Thymus (tissue), 11 donors: Measurements from ENCODE around the gene C19orf73. TPM values are rescaled to one million over a fixed set of nuclear protein-coding genes. Genes with fewer than 3 reads are reported as not detected.

Experiments
- DNase-seq, 9 donors: peaks; one replicate each; pipeline ENCODE4 v3.0.0-alpha.2; 2013; ENCODE audit warnings: low spot score in 9 of 9, low read depth in 6 of 9, missing footprints in 1 of 9
- H3K27ac ChIP-seq, 2 donors: one replicate each; pipeline ENCODE4 v1.5.1; 2013; ENCODE audit warnings: control low read depth in 1 of 2, low read depth in 1 of 2, low read length in 1 of 2, mild to moderate bottlenecking in 1 of 2, moderate library complexity in 1 of 2
- H3K27me3 ChIP-seq, 2 donors: one replicate each; pipeline ENCODE4 v1.5.1; 2013; ENCODE audit warnings: low read length in 1 of 2; ENCODE audit not compliant: control insufficient read depth in 2 of 2, insufficient read depth in 1 of 2
- H3K36me3 ChIP-seq, 2 donors: one replicate each; pipeline ENCODE4 v1.5.1; 2013; ENCODE audit warnings: low read length in 1 of 2, mild to moderate bottlenecking in 1 of 2, moderate library complexity in 1 of 2; ENCODE audit not compliant: control insufficient read depth in 2 of 2, insufficient read depth in 2 of 2
- H3K4me1 ChIP-seq, 2 donors: one replicate each; pipeline ENCODE4 v1.5.1; 2013; ENCODE audit warnings: low read length in 2 of 2; ENCODE audit not compliant: control insufficient read depth in 2 of 2, insufficient read depth in 2 of 2
- H3K4me3 ChIP-seq, 2 donors: one replicate each; pipeline ENCODE4 v1.5.1; 2013; ENCODE audit warnings: low read length in 2 of 2, control low read depth in 1 of 2, mild to moderate bottlenecking in 1 of 2
- H3K9me3 ChIP-seq, 2 donors: one replicate each; pipeline ENCODE4 v1.5.1; 2013; ENCODE audit warnings: low read length in 1 of 2, mild to moderate bottlenecking in 1 of 2; ENCODE audit not compliant: control insufficient read depth in 2 of 2, insufficient read depth in 1 of 2
- WGBS: extraction: QIAGEN DNeasy Blood & Tissue Kit; methylation state at CpG from one replicate; pipeline ENCODE4 v1.1.7; 2013; 5-methylcytosine and 5-hydroxymethylcytosine counted together
- polyA plus RNA-seq: library from polyadenylated mRNA; stranded (reverse); fragments of 200-250 nt; gene quantifications from one replicate; pipeline ENCODE4 v1.2.3, GENCODE V29; 2013
- total RNA-seq: library from RNA; stranded (reverse); fragments of 120-200 nt; gene quantifications from one replicate; pipeline ENCODE4 v1.2.4, GENCODE V29; 2013
- donor health status: healthy.

The C19orf73 gene
- total and polyA plus RNA-seq, 2 donors = 2.7 to 4.0 TPM

DNA sequence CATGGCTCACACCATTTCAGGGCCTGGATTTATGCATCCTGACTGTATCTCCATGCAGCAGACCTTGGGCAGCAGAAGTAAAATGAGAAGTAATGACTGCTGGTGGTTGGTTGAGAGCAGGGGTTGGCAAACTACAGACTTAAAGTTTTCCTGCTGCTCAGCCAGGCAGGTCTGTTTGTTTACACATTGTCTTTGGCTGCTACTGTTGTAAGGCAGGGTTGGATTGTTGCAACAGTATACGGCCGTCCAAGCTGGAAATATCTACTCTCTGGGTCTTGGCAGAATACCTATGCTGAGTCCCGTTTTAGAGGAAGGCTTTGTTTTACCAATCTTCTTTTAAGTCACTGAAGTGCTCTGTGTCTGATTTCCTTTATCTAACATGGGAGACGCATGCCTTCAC lies 20.1 kb downstream of the C19orf73 start:
- DNase-seq = no peak
- H3K4me1 ChIP-seq = peaks cover 0 to 15% of the 10 kb centered on the region in 2 donors
- H3K9me3 ChIP-seq = peaks cover 0 to 3% of the 10 kb centered on the region in 2 donors
- WGBS = 91% methylated on average over 4 of the region's 4 CpGs
- H3K4me3 ChIP-seq = no peak overlapping the region
- H3K36me3 ChIP-seq = peaks cover 85 to 92% of the 10 kb centered on the region in 2 donors
- H3K27ac ChIP-seq = peak overlapping the region in 1 of 2 donors; percentile 15
- H3K27me3 ChIP-seq = no peaks in the 10 kb centered on the region

DNA sequence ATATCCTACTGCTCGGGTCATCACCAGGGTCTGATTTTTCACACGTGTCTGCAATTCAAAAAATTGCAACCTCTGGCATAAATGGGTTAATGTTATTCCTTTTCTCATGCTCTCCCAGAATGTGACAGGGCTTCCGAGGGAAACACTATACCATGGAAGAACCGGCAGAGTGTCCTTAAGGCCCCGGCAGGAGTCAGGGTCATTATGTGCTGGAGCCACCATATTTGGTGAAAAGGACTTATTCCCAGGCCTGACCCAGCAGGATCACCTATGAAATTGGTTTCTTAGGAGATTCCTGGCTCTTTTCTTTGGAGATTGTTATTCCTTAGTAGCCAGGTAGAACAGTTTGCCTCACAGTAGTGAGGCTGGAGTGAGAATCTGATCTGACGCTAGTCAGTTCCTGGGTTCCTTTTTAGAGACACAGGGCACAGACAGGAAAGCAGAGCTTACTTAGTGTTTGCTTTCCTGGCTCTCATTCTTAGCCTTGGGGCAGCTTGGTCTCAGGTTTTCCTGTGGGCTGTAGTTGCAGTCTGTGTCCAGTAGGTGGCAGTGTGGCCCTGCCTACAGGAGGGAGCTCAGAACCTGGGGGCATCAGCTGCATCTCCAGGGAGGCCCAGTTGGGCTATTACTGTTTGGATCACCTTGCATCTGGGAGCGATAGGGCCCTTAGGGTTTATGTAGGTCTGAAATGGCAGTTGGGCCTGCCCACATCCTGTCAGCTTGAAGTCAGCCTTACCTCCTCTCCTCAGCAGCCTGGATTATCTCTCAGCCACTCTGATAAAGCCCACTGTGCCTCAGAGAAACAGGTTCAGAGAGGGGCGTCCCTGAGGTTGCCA lies 21.3 kb downstream of the C19orf73 start:
- H3K36me3 ChIP-seq = peaks cover 82 to 92% of the 10 kb centered on the region in 2 donors
- H3K9me3 ChIP-seq = peaks cover 0 to 3% of the 10 kb centered on the region in 2 donors

DNA sequence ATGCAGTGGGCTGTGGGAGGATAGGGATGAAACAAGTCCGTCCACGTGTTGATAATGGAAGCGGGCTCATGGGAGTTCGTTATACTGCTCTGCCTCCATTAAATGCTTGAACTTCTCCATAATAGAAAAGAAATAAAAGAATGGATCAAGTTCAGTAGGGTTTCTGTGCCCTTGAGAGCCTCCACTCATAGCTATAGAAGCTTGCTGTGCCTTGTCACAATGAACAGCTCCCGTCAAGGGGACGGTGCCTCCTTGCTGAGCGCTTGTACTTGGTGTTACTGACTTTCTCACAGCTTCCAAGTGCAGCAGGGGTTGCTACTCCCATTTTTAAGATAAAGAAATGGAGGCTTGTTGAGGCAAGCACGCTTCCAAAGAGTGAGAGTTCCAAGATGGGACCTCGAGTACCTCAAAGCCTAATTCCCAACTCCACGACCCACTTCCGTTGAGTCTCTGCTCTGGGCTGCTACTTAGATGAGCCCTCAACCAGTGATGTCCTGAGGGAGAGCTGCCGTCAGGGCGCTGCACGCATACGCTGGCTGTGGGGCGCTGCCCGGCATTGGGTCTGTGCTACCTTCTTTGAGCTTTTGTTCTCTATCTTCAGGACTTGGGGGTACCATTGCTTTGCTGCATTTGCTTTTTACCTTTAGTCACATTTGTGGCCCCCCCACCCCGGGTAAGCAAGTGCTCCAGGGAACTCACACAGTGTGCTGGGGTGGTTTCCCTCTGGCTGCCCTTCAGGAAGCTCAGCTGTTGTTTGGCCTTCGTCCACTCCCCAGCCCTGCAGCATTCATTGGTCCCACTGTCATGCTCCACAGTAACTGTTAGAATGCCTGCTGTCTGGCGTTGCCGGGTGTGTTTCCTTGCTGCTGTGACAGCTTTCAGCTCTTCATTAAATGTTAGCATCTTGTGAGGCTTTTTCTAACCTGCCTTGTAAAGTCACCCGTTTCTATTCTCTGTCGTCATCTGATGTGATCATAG lies 24.1 kb downstream of the C19orf73 start:
- H3K9me3 ChIP-seq = peaks cover 0 to 3% of the 10 kb centered on the region in 2 donors
- H3K36me3 ChIP-seq = peaks cover 82 to 92% of the 10 kb centered on the region in 2 donors
- 97% methylated on average over 23 of the region's 23 CpGs for WGBS
- no peak for DNase-seq
- H3K27me3 ChIP-seq = no peaks in the 10 kb centered on the region
- H3K27ac ChIP-seq = no peak overlapping the region
- no peak overlapping the region for H3K4me3 ChIP-seq
- H3K4me1 ChIP-seq = peaks cover 0 to 11% of the 10 kb centered on the region in 2 donors

More for the DNA sequence above, 21.3 kb downstream of the C19orf73 start:
- 69% methylated on average over 8 of the region's 8 CpGs for WGBS
- peak; percentile 41 to 85 (median 68) for DNase-seq
- Histone ChIP-seq H3K27ac (peak overlapping the region in 1 of 2 donors; percentile 43), H3K27me3 (no peaks in the 10 kb centered on the region), H3K4me1 (peaks cover 0 to 11% of the 10 kb centered on the region in 2 donors), H3K4me3 (no peak overlapping the region)

DNA sequence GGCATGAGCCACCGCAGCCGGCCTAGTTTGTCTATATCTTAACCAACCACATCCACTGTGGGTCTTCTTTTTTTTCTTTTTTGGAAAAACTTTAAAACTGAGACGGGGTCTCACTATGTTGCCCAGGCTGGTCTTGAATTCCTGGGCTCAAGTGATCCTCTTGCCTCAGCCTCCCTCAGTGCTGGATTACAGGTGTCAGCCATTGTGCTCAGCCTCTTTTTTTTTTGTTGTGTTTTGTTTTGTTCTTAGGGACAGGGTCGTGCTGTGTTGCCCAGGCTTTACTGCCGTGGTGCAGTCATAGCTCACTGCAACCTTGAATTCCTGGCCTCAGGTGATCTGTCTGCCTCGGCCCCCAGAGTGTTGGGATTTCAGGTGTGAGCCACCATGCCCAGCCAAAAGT lies 26.3 kb downstream of the C19orf73 start:
- Histone ChIP-seq H3K9me3 (no peaks in the 10 kb centered on the region), H3K36me3 (peaks cover 73 to 85% of the 10 kb centered on the region in 2 donors), H3K27ac (no peak overlapping the region), H3K4me3 (no peak overlapping the region), H3K27me3 (no peaks in the 10 kb centered on the region), H3K4me1 (peaks cover 0 to 5% of the 10 kb centered on the region in 2 donors)
- 96% methylated on average over 6 of the region's 6 CpGs for WGBS
- no peak for DNase-seq

DNA sequence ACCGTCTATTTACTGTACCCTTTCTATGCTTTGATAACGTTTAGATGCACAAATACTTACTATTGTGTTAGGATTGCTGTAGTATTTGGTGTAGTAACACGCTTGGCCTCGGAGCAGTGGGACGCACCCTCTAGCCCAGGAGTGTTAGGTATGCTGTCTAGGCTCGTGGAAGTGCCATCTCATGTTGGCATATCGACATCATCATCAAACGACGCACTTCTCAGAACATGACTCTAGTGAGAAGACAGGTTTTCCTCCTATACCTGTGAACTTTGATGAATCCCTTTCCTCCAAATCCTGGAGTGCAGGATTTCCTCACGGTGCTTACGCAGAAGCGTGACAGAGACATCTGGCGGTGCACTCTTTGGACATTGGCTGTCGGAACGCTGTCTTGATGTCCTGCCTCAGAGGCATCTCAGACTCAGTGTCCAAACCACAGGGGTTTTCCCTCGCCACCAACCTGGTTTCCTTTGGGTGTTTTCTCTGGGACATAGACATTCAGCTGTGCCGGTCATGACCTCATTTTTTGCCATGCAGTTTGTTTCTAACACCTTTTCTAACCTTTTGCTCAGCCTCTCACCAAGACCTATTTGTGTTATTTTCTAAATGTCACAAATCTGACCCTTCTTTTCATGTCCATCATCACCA lies 27.4 kb downstream of the C19orf73 start:
- DNase-seq = no peak
- WGBS = 98% methylated on average over 17 of the region's 17 CpGs
- H3K4me1 ChIP-seq = peaks cover 1 to 12% of the 10 kb centered on the region in 2 donors

DNA sequence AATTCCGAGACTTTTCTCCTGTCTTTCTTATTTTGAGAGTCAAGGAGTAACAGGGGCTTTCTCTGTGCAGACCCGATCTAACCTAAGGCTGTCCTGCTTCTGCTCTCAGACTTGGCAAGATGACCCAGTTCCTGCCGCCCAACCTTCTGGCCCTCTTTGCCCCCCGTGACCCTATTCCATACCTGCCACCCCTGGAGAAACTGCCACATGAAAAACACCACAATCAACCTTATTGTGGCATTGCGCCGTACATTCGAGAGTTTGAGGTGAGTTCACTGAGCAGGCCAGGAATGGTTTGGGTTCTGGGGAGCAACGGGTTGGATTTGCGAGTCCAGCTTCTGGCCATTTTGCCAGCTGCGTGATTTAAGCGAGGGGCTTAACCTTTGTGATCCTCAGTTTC lies 32.6 kb downstream of the C19orf73 start:
- H3K27ac ChIP-seq = peak overlapping the region in 1 of 2 donors; percentile 91
- peaks cover 0 to 4% of the 10 kb centered on the region in 2 donors for H3K27me3 ChIP-seq
- H3K4me3 ChIP-seq = peak overlapping the region; percentile 77 to 100
- no peak for DNase-seq
- H3K36me3 ChIP-seq = peaks cover 34 to 43% of the 10 kb centered on the region in 2 donors
- peaks cover 9 to 24% of the 10 kb centered on the region in 2 donors for H3K4me1 ChIP-seq
- WGBS = 71% methylated on average over 11 of the region's 11 CpGs
- H3K9me3 ChIP-seq = no peaks in the 10 kb centered on the region

More for the DNA sequence above, 27.4 kb downstream of the C19orf73 start:
- no peak overlapping the region for H3K4me3 ChIP-seq
- peaks cover 76 to 85% of the 10 kb centered on the region in 2 donors for H3K36me3 ChIP-seq
- H3K9me3 ChIP-seq = no peaks in the 10 kb centered on the region
- H3K27ac ChIP-seq = no peak overlapping the region
- H3K27me3 ChIP-seq = no peaks in the 10 kb centered on the region

DNA sequence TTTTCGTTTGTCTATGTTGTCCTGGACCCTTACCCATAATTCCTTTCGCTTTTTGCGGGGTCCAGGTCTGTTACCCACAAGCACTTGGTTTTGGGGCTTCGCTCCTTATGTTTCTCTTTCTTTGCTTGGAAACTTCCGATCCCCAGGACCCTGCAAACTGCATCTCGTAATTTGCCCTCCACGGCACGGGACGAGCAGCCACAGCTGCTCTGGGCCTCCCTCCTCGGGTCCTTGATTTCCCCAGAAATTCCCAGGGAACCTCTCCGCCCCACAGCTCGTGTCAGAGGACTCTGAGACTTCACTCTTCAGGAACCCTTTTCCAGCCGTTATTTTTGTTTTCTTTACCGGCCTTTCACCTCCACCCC lies 33.1 kb downstream of the C19orf73 start:
- WGBS = 2% methylated on average over 14 of the region's 14 CpGs

DNA sequence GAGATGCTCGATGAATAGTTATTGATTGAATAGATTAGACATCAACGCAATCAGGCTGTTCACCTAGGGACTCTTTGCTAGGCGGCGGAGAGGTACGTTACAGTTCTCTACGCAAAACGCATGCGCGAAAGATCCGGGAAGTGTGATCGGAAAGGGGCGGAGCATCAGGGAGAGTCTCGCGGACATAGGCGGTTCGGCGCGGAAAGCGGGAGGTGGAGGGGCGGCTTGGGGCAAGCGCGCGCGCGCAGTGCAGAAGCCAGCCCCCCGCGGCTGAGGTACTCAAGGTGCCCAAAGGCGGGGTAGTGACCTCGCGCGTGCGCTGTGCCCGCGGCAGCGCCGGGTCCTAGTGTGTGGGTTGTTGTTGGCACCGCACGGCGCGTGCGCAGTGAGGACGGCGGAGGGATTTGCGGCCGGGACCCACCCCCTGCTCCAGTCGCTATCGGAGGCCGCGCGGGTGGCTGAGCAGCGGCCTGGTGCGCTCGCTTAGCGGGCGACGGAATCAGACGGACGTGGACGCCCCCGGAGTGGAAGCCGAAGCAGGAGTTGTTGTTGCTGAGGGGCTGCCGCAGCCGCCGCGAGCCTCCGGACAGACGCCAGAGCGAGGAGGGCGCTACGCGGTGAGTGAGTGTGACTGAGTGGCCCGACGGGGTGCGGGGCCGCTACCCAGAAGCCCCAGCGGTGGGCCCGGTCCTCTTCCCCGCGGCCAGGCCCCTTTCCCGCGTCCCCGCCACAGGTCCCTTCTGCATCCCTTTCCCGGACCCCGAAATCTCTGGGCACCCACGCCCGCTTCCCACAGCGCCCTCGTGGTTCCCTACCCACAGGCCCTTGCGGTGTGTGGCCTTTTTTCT lies 33.7 kb downstream of the C19orf73 start, which contains the start of gene SNRNP70:
SNRNP70 (plus strand) TSS at position 432 of the 848 bp plus-strand sequence. CDS start 964 bp downstream, outside the sequence.
- WGBS = under 1% methylated on average over 89 of the region's 89 CpGs
- H3K27me3 ChIP-seq = peaks cover 0 to 4% of the 10 kb centered on the region in 2 donors
- H3K36me3 ChIP-seq = peaks cover 24 to 32% of the 10 kb centered on the region in 2 donors
- peak within 1 kb of the TSS; percentile 82 to 91 for H3K27ac ChIP-seq
- H3K4me1 ChIP-seq = peaks cover 9 to 24% of the 10 kb centered on the region in 2 donors
- H3K9me3 ChIP-seq = no peaks in the 10 kb centered on the region
- DNase-seq = peak; percentile 97 to 100 (median 99)
- H3K4me3 ChIP-seq = peak within 1 kb of the TSS; percentile 77 to 100

More for the DNA sequence above, 33.1 kb downstream of the C19orf73 start:
- peak in 1 of 9 donors; percentile 29 for DNase-seq
- peaks cover 0 to 4% of the 10 kb centered on the region in 2 donors for H3K27me3 ChIP-seq
- H3K36me3 ChIP-seq = peaks cover 30 to 38% of the 10 kb centered on the region in 2 donors
- H3K9me3 ChIP-seq = no peaks in the 10 kb centered on the region
- H3K27ac ChIP-seq = peak overlapping the region; percentile 77 to 91
- peaks cover 9 to 24% of the 10 kb centered on the region in 2 donors for H3K4me1 ChIP-seq
- H3K4me3 ChIP-seq = peak overlapping the region; percentile 77 to 100
